ENCODE measurements around the gene TENM4.
"Not testable (repeated sequence)": the region's sequence is repeated elsewhere in the genome, so short reads cannot be mapped to it uniquely, and the experiment has no call there.

TENM4 gene

DNA sequence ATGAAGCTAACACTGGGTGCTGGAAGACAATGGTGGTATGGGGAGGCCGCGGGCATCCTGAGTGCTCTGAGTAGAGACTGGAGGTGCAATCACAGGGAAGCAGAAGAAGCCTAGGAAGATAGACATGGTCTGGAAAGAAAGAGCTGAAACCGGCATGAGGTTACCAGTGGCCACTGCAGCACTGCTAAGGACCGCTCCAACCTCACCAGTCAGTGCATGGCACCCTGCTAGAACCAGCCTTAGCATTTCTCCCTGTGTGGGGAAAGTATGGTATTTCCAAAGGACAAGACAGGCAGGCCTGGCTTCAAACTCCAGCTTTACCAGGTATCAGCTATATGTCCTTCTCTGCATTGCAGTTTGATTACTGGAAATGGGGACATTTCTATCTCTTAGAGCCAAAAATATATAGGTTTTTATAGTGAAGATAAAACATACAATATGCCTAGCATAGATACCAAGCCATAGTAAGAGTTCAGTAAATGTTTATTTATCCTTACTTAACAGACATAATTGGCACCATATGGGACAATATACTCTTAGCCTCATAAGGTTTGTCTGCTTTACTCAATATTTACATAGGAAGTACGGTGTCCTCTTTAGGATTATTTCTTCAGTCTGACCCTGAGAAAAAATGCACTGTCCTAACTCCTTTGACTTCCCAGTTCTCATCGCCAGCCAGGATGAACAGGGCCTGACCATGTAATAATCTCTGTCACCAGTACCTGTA is 231.1 kb downstream of the TENM4 start:
- no peak for DNase-seq (ENCODE audit: low read depth in 3 of 3)

DNA sequence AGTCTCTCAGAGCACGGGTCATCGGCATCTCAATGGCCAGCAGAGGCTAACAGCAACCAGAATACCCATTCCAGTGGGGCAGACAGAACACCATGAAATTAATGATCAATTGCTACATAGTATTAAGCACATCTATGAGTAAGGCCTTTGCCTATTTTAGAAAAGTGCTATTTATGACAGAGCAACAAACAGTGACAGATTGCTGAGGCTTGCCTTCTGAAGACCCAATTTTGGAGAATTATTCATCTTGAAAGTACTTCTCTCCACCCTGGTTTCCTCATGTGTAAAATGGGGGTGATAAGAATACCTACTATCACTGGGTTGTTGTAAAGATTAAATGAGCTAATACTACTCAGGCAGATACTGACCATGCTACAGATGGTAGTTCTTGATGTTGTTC is 232.7 kb downstream of the TENM4 start:
- DNase-seq (ENCODE audit: low read depth in 3 of 3) = no peak

DNA sequence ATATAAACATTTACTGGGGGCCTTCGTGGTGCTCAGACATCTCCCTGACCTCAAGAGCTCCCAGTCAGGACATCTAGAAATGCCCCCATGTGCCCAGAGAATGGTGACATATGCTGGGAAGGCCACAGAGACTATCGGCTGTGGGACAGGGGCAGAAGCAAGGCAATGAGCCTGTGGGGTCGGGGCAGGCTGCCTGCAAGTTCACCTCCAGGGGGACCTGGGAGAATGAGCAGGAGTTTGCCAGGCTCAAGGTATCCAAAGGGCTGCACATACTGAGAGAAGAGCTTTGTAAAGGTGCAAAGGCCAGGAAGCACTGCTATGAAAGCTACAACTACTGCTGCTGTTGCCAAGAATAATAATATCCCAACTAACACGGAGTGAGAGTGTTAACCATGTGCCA is 233.9 kb downstream of the TENM4 start:
- no peak for DNase-seq (ENCODE audit: low read depth in 3 of 3)

DNA sequence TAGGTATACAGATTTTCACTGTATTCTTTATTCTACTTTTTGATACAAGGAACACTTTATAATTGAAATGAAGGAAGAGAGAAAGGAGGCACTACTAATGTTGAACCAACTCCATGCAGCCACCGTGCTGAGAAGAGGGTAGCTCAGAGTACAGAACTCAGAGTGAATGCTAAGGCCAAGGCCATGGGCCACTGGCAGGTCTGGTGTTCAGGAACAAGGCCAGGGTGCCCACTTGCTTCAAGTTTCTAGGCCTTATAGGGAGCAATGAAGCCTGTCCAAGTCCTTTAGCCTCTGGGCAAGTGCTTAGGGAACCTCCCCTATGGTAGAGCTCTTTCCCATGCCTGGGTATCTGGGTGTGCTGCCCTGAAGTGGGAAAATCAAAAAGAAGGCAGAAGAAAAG is 235.0 kb downstream of the TENM4 start:
- no peak for DNase-seq (ENCODE audit: low read depth in 3 of 3)

DNA sequence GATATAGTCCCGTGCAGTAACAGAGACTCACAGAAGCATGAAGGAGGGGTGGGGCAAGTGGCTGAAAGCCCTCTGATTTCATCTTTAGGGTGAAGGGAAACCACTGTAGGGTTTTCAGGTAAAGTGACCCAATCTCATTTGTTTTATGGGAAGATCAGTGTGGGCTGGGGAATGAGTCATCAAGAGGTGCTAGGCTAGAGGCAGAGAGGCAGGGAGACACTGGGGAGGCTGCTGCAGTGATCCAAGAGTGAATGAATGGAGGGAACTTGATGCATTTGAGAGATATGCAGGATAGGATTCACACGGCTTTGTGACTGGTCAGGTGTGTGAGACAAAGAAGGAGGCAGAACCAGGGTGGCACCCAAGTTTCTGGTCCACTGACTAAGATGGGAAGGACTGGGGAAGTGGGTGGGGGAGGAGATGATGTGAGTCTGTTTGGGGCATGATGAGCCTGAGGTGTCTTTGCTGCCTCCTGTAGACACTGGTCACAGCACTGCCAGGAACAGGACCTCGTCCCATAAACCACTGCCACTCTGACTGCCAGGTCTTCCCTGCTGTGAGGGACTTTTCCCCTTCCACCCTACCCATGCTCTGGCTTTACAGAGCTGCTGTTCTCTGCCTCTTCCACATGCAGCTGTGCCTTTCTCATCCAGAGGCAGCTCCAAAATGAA is 239.0 kb downstream of the TENM4 start:
- DNase-seq (ENCODE audit: low read depth in 3 of 3) = no peak

DNA sequence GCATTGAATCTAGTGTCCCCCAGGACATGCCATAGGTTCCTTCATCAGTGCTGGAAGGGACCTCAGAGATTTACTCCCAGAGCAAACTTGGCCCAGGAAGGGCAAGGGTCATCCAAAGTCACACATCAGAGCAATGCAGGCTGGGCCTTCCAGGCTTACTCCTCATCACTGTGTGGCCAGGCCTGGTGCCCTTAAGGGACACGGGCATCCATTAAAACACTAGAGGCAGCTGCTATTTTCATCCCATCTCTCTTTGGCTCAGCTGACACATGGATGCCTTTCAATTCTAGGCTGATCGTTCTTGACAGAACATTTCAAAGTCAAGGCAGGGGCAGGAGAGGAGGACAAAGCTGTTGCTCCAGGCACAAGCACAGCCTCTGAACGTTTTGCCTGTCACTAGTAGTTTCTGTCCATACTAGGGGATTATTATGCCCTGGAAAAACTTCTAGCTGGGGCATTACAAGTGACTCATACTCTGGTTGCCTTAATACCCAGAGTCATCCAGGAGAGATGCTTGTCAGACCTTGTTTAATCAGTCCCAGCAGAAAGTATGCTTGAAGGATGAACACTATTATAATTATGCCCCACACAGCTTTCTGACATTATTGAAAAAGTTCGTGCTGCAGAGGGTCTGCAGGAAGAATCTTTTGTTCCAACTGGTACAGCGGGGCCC is 240.3 kb downstream of the TENM4 start:
- no peak for DNase-seq (ENCODE audit: low read depth in 3 of 3)

DNA sequence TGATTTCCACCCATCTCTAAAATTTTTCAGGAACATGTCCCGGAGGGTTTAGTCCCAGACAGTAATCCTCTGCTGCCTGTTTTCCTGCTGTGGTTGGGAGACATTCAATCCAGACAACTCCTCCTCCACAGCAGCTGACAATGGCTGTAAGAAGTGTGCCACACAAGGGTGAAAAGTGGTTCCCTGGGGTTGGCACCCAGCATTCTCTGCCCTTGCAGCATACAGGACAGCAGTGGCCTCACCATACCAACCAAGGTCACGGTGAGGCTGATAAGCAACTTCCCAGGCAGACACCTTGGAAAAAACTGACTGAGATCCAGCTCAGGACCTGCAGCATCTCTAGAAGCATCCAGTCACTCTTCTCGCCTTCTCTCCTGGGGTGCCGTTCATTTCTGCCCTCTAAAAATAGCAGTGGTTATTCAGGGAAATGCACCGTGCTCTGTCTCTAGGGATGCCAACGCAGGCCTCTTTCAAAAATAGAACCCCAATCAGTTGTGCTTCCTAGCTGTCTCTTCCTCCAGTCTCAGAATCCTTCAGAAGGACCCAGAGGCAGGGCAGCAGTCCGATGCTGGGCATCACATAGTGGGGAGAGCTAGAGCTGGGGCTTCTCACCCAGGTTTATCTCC is 241.0 kb downstream of the TENM4 start:
- no peak for DNase-seq (ENCODE audit: low read depth in 3 of 3)

DNA sequence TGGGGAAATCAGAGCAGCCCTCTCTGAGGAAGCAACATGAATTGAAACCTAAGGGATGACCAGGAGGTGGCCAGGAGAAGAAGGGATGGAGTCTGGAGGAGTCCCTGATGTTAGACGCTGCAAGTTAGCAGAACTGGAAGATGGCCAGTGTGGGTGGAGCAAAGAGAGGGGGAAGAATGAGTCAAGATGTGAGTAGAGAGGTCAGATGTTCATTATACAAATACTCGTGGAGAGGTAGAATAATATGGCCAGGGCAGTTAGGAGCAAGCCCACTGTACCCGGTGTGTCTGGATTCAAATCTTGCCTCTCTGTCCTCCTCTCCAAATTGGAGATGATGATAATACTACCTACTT is 242.0 kb downstream of the TENM4 start:
- DNase-seq (ENCODE audit: low read depth in 3 of 3) = no peak

DNA sequence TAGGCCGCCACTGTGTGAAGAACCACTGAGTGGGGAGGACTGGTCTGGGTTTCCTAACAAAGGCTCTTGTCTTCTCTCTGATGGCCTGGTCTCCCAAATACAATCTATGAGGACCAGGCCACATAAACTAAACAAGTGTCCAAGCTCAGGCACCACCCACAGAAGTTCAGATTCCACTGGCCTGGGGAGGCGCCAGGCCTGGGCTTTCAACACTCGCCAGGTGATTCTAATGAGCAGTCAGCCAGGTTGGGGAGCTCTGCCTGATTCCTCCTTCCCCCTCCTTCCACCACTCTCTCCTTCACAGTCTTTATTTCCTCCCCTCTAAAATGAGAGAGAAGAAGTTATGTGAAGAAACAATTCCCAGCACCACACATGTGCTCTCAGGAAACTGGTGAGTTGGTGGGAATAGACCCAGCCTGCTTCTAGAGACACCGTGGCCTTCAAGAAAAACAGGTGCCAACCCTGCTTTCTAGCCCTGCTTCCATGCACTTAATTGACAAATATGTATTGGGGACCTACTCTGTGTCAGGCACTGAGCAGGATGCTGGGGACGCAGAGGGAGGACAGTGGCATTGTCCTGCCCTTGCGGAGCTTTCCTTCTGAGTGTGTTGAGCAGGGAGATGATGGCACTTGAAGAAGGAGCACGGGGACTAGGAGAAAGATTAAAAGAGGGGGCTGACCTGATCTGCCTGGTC is 242.5 kb downstream of the TENM4 start:
- no peak for DNase-seq (ENCODE audit: low read depth in 3 of 3)

DNA sequence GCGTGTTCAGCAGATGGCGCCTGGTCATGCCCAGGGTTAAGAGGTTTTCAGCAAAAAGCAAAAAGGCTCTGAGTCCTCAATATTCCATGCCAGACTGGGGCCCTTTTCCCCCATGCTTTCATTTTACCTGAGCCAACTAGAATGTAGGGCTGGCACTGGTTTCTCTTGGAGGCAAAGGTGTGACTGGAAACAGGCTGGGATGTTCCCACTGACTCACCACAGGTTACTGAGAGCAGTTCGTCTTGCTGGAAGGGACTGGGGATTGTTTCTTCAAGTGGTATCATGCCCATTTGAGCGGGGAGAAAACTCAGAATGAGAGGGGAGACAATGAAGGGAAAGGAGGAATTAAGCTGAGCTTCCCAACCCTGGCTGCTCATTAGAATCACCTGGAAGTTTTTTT is 243.9 kb downstream of the TENM4 start:
- no peak for DNase-seq (ENCODE audit: low read depth in 3 of 3)

DNA sequence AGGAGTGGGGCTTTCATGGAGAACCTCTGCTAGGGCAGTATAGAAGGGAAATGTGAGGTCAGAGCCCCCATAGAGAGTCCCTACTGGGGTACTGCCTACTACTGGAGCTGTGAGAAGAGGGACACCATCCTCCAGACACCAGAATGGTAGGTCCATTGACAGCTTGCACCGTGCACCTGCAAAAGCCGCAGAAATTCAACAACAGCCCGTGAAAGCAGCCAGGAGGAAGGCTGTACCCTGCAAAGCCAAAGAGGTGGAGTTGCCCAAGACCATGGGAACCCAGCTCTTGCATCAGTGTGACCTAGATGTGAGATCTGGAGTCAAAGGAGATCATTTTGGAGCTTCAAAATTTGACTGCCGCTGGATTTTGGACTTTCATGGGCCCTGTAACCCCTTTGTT is 245.6 kb downstream of the TENM4 start:
- no peak for DNase-seq (ENCODE audit: low read depth in 3 of 3)

DNA sequence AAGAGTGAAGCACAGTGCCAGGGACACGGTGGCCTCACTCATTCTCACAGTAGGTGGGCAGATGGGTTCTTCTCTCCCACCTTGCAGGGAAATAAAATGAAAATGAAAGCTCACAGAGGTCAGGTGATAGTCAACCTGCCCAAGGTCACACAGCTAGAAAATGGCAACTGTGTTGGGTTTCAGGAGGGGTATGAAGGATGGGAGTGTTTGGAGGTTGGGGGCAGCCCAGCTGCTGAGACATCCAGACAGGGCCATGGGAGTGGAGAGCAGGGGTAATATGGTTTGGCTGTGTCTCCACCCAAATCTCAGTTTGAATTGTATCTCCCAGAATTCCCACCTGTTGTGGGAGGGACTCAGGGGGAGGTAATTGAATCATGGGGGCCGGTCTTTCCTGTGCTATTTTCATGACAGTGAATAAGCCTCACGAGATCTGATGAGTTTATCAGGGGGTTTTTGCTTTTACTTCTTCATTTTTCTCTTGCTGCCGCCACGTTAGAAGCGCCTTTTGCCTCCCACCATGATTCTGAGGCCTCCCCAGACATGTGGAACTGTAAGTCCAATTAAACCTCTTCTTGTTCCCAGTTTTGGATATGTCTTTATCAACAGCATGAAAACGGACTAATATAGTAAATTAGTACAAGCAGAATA is 247.0 kb downstream of the TENM4 start:
- no peak for DNase-seq (ENCODE audit: low read depth in 3 of 3)

DNA sequence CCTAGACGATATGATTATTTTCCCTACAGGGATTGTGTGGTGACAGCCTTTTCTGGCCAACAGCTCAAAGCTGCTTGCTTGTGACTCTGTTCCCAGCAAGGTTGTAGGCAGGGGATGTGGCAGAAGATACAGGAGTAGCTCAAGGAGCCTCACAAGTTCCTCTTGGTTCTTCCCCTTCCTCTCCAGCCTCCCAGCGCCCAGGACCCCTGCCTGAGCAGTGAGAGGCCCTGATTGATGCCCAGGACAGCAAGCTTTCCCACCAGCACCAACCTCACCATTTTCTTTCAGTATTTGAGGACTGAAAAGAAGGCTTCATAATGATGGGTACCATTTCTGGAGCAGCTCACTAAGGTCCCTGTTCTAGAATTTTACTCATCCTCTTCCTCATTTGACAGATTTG is 248.0 kb downstream of the TENM4 start:
- DNase-seq (ENCODE audit: low read depth in 3 of 3) = no peak

DNA sequence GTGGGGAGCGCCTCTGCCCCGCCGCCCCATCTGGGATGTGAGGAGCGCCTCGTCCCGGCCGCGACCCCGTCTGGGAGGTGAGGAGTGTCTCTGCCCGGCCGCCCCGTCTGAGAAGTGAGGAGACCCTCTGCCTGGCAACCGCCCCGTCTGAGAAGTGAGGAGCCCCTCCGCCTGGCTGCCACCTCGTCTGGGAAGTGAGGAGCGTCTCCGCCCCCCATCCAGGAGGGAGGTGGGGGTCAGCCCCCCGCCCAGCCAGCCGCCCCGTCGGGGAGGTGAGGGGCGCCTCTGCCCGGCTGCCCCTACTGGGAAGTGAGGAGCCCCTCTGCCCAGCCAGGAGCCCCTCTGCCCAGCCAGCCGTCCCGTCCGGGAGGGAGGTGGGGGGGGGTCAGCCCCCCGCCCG is 249.1 kb downstream of the TENM4 start:
- DNase-seq (ENCODE audit: low read depth in 3 of 3) = not testable (repeated sequence)

DNA sequence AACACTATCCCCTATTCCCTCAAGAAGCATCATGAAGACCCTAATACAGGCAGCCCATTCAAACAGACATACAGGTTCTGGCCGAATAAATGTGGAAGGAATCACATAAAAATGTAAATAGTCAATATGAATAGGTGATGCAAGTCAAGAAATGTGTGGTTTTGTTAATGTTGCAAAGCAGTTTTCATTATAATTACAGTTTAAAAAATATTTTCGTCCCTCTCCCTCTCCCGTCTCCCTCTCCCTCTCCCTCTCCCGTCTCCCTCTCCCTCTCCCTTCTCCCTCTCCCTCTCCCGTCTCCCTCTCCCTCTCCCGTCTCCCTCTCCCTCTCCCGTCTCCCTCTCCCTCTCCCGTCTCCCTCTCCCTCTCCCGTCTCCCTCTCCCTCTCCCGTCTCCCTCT is 250.3 kb downstream of the TENM4 start:
- not testable (repeated sequence) for DNase-seq (ENCODE audit: low read depth in 3 of 3)

DNA sequence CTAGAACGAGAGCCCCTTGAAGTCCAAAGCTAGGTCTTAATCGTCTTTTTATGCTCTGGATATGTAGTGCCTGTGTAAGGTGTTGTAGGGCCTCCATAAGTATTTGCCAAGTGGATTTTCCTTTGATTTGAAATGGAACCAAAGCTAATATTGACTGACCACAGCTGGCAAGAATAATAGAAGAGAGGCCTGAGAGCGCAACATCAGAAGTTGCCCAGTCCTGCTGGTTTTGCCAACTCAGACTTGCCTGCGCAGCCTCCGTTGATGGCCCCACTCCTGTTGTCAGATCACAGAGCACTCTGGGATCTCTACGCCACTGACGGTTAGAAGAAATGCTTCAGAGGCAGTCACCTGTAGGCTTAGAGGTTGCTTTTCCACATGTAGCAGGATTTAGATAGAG is 251.2 kb downstream of the TENM4 start:
- DNase-seq (ENCODE audit: low read depth in 3 of 3) = no peak

DNA sequence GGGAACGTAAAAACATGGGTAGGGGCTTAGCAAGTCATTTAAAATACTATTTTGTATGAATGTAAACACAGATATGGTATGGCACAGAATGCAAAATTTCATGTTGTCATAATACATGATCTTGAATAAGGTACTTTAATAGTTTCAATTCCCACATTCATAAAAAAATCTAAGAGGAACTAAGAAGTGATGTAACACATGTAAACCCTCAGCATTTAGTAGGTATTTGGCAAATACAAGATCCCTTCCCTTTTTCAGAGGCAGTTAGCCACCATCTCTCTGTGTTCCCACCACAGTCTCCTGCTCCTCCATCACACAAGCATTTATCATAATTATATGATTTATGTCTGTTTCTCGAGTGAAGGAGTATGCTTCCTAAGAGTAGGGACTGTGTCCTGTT is 251.8 kb downstream of the TENM4 start:
- DNase-seq (ENCODE audit: low read depth in 3 of 3) = no peak

DNA sequence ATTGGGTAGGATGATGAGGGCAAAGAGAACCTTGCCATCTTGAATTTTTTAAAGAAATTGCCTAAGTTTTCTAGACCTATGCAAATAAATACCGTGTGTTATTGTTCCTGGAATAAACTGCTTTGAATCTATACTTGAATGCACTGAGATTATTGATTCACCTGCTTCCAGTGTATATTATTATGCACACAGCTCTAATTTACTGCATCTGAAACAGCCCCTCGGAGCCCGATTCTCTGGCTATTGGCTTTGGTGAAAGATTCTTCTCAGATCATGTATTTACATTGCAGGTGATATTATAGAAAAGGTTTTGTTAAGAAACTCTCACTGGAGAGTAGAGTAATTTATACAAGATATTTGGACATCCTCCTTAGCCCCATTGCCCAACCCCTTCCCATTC is 254.2 kb downstream of the TENM4 start:
- DNase-seq (ENCODE audit: low read depth in 3 of 3) = no peak

DNA sequence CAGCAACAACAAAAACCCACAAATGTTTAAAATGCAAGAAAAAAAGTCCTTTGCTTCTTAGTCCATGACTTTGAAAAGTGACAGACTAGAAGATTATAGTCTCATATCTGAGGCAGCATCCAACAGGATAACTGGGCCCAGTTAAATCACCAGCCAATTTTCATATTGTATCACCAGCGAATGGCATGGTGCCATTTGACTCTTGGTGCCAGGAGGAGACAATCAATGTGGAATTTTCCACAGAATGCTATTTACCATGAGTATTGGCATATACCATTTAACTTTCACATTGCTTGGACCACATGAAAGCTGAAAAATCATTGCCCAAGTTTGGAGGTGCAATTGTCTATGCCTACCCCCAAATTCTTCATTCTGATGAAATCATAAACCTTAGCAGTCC is 255.5 kb downstream of the TENM4 start:
- DNase-seq (ENCODE audit: low read depth in 3 of 3) = no peak

DNA sequence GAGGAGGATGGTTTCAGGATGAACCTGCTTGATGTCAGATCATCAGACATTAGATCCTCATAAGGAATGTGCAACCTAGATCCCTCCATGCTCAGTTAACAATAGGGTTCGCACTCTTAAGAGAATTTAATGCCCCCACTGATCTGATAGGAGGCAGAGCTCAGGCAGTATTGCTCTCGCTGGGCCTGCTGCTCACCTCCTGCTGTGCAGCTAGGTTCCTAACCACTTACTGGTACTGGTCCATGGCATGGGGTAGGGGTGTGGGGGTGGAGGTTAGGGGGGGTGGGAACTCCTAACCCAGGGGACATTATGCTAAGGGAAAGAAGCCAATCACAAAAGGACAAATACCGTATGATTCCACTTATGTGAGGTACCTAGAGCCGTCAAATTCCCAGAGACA is 256.5 kb downstream of the TENM4 start:
- no peak for DNase-seq (ENCODE audit: low read depth in 3 of 3)

DNA sequence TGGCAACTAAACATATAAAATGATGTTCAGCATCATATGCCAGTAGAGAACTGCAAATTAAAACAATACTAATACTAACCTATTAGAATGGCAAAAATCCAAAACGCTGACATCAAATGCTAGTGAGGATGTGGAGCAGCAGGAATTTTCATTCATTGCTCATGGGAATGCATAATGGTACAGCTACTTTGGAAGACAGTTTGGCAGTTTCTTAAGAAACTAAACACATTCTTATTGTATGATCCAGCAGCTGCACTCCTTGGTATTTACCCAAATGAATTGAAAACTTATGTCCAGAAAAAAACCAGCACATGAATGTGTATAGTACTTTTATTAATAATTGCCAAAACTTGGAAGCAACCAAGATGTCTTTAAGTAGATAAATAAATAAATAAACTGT is 258.0 kb downstream of the TENM4 start:
- DNase-seq (ENCODE audit: low read depth in 3 of 3) = no peak

DNA sequence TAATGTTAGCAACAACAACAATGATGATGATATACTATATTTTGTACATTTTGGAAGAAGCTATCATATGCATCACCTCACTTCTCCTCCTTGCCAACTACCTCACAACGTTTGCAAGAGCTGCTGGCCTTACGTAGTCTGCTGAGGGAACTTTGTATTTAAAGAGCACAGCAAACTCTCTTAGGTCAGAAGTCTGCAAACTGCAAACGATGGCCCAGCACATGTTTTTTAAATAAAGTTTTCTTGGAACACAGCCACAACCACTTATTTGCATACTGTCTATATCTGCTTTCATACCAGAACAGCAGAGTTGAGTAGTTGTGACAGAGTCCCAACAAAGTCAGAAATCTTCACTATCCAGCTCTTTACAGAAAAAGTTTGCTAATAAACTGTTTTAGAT is 261.7 kb downstream of the TENM4 start:
- no peak for DNase-seq (ENCODE audit: low read depth in 3 of 3)

Measured in stimulated activated CD4-positive, alpha-beta T cell treated with anti-CD3 and anti-CD28 coated beads, TNF-alpha, amount 100 ng/mL, for 24 hours (primary cell).